Left cardiac atrium (tissue), 4 donors: Measurements from ENCODE around the gene SLC31A2. TPM values are rescaled to one million over a fixed set of nuclear protein-coding genes. Genes with fewer than 3 reads are reported as not detected.

Experiments
- ATAC-seq, 2 donors: fragments of 200-7000 bp; cut with Tn5 transposase; one replicate each; pipeline ENCODE4 v1.9.1; 2020; ENCODE audit warnings: mild to moderate bottlenecking in 2 of 2, moderate library complexity in 2 of 2
- DNase-seq: peaks from one replicate; pipeline ENCODE4 v3.0.0-alpha.2; 2020
- intact Hi-C, 2 donors: fragments of 100-400 bp; cut with DNase I; formaldehyde crosslinking; loops; one replicate each; pipeline versions ENCODE4 v1.14.1 to v1.15.1; 2022 to 2023
- total RNA-seq, 2 donors: library from RNA; stranded (reverse); fragmentation: NEBNext Ultra II Directional; extraction: Animal tissue kit (Norgen Biotek cat#: 25700); gene quantifications; one replicate each; pipeline ENCODE4 v1.2.1, GENCODE V29; 2021
- donor health status: DM: no; HTN: yes; CAD: no.
- donor health status: DM: no; HTN: yes; CAD: no; lungs with severe emphysema.
- donor health status: DM: yes; HTN: yes; CAD: no.
- donor health status: Dilated cardiomyopathy.

The SLC31A2 gene
- total RNA-seq, 2 donors from 2014 or later: 7.1 to 12.3 TPM

DNA sequence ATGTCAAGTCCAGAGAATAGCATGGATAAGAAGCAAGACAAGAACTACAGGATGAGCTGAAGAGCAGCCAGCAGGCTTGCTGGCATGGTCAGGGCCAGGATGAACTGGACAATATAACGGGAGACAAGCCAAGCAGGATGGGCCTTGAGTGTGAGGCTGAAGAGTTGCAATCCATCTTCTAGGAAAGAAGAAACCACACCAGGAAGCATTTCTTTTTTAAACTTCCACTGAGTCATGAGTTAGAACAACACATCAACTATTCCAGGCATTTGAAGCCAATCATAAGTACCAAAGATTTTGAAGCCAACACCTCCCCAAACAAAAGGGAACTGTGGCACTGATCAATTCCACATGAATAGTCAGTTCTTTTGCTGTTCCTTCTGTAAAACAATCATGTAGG lies 27.3 kb downstream of the SLC31A2 start:
- intact Hi-C loops: no loop called here
- DNase-seq (no peak), ATAC-seq (no peak)

DNA sequence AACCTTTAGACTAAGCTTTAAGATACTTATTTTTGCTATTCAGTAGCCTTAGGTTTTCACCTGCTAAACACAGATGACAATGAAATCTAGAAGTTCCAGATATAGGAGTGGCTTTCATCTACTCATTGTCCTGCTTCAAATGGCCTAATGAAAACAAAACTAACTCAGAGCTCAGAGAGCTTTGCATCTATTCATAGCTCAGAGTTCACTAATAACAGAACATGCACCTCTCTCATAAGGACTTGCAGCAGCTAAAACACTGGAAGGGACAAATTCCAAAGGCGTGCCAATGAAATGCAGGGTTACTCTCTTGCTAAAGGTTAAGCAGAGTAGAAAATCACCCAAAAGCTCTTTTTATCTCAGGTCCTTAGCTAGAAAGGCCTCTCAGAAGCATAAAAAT lies 29.0 kb downstream of the SLC31A2 start:
- intact Hi-C loops: no loop called here
- ATAC-seq (peak in 1 of 2 donors; percentile 78), DNase-seq (no peak)

DNA sequence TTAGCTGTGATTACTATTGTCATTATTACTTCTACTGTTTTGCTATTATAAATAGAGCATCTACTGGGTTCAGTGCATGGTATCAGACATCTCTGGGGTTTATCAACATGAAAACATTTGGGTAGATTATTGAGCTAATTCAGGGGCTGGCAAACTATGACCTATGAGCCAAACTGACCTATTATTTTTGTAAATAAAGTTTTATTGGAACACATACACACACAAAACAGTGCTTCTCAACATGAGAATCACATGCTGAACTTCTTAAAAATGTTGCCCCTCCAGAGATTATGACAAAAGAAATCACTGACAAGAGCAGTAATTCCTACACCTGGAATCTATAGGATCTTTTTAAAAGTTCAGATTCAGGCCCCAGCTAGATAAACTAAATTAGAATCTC lies 30.4 kb downstream of the SLC31A2 start:
- ATAC-seq: no peak
- intact Hi-C loops: no loop called here
- no peak for DNase-seq

DNA sequence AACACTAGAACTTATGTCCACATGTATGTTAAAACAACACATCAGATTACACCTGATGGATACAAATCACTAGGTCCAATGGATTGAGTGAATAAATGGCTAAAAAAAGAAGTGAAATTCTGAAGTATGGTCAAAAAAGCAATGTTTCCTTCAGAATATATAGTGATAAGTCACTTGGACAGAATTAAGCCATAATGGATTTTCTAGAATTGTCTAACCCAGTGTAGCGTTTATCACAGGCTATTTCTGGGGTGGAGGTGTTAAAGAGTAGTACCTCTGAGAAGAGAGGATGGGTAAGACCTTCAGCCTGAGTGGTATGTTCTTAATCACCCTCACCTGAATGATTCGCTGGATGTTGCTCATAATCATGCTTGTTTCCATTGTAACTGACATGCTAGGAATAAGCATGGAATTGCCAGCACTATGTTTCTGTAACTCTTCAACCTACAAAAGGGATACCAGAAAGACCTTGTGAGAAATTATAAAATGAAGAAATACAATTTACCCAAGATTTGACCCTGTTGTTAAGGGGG lies 33.2 kb downstream of the SLC31A2 start:
- DNase-seq: no peak
- ATAC-seq: no peak
- intact Hi-C loops: no loop called here

DNA sequence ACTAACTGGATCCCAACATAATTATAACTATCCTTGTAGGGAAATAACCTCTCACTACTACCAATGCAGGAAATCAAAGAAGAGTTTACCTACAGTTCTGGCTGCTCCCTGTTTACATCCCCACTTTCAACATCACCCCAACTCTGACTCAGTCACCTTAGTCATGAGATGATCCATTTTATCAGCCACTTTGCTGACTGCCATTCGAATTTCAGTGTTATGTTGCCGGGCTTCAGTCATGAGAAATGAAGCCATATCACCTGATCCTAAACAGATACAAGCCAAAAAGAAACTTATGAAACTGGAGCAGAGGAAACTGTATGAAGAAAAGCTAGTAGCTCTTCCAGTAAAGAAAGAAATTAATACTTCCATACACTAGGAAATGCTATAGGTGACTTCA lies 33.7 kb downstream of the SLC31A2 start:
- ATAC-seq: no peak
- DNase-seq: no peak
- intact Hi-C loops: no loop called here

DNA sequence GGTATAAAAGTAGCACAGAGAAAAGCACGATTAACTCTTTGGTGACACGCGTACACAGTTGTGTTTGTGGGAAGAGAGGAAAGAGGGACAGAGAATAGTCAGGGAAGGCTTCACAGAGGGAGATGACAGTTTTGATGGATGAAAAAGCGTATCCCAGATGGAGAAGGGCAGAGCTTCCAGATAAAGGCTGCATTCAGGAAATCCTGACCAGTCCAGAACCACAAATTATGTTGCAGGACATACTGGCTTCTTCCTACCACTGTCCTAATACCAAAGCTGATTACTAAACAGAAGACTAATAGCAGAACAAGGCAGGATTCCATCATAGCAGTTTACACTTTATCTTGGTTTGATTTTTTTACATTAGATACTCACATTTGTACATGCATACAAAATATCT lies 34.5 kb downstream of the SLC31A2 start:
- intact Hi-C loops: no loop called here
- DNase-seq (no peak), ATAC-seq (no peak)

DNA sequence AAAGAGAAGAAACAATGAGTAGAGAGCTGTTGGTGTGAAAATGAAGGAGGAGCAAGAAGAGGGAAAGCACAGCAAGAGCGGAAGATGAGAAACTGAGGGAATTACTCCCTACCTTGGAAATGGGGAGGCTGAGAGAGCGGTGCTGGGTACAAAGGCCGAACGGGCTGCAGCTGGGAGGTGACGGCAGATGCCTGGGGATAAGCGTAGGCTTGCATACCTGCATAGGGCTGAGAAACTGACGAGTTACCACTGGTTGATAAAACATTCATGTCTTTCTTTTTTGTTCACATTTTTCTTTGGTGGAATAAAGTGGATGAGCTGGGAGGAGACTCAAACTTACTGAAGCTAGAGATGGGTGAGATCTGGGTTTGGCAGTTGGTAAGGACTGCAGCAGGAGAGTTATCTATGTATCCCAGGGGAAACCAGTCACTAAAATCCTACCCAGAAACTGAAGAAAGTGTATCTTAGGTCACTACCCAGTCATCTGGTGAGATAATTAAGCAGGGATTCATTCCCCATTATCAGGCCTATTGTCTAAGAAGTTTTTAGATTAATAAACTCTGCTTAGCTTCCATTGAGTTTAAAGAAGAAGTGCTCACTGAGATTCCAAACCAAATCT lies 35.4 kb downstream of the SLC31A2 start:
- no peak for DNase-seq
- no peak for ATAC-seq
- intact Hi-C loops: no loop called here

DNA sequence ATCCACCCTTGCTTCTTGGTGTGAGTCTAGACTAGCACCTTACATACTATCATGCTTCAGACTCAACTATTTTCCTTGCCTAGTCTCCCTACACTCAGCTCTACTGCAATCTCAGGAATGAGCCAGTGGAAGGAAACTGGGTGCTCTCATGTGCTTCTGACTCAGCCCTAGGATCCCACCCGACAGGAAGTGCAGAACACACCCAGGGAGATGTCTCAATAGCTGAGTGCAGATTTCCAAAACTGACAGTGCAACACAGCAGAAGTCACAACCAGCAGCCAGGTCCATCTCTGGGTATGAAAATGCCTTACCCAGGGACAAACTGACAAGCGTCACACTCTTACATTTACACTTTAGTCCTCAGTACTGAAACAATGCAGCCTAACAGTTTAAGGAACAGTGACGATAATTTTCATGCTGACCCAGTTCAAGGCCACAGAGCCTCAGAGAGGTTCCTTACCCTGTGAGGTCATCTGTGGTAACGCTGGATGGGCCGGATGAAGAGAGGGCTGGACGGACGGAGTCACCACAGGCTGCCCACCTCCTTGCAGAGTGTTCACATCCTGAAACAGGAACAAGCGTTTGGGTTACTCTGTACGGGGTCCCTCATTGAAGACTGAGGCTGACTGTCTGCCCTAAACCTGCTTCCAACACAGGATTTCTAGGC lies 37.3 kb downstream of the SLC31A2 start:
- intact Hi-C loops: no loop called here
- ATAC-seq (peak; percentile 63 to 94), DNase-seq (peak; percentile 53)

DNA sequence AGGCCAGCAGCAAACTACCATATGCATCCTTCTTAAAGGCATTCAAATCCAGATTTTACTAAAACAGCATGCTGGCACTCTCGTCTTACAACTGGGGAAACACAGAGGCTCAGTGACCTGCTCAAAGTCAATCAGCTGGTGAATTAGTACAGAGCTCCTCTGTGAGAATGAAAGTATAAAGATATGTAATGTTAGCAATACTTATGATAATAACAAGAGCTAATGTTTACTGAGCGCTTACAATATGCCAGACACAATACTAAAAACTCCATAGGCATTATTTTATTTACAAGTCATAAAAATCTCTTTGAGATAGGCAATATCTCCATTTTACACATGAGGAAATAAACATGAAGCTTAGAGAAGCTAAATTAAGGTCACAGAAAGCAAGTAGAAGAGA lies 41.6 kb downstream of the SLC31A2 start:
- ATAC-seq (no peak), DNase-seq (no peak)
- intact Hi-C loops: no loop called here

DNA sequence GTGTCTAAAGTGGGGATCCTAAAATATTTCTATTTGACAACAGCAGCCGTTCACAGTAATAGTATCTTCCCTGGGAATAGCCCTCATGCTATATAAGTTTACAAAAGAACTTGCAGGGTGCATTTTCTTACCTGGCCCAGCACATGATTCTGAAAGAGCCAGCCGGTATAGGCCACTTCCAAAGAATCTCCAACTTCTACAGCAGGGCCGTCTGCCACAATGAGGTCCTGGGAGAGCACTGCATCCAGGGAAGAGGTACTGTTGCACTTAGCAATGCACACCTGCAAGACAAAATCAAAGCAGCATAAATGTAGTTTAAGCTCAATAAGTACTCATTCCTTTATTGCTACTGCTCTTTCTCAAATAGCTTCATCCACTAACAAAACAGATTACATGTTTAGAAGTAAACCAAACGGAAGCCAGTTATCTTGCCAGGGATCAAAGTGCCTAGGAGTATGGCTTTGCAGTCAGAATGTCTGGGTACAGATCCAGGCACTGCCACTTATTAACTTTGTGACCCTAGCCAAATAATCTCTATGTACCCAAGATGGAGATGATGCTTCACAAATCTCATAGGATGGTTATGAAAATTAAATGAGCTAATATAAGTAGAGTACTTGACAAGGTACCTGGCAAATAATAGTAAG lies 49.0 kb downstream of the SLC31A2 start:
- intact Hi-C loops: no loop called here
- no peak for ATAC-seq
- no peak for DNase-seq

DNA sequence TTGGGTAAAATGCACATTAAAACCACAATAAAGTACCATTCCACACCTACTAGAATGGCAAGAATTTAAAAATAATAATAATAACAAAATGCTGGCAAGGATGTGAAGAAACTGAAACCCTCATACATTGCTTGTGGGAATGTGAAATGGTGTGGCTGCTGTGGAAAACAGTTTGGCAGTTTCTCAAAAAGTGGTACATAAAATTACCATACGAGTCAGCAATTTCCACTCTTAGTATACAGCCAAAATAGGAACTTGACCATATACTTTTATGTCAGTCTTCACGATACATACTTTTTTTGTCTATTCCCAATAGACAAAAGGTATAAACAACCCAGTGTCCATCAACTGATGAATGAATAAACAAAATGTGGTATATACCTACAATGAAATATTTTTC lies 54.6 kb downstream of the SLC31A2 start:
- intact Hi-C loops: no loop called here
- no peak for ATAC-seq
- no peak for DNase-seq

DNA sequence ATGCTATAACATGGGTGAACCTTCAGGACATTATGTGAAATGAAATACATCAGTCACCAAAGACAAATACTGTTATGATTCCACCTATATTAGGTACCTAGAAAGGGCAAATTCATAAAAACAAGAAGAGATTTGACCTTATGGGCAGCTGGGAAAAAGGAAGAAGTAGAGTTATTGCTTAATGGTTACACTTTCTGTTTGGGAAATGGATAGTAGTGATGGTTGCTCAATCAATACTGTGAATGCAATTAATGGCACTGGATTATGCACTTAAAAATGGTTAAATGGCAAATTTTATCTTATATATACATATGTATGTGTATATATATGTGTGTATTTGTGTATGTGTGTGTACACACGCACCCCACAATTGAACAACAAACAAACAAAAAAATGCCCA lies 55.1 kb downstream of the SLC31A2 start:
- intact Hi-C loops: no loop called here
- DNase-seq (no peak), ATAC-seq (no peak)

DNA sequence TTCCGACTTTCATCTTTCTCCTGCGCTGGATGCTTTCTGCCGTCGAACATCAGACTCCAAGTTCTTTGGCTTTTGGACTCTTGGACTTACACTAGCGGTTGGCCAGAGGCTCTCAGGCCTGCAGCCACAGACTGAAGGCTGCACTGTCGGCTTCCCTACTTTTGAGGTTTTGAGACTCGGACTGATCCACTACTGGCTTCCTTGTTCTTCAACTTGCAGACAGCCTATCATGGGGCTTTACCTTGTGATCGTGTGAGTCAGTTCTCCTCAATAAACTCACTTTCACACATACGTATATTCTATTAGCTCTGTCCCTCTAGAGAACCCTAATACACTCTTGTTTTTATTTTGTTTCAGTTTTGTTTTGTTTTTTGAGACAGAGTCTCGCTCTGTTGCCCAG lies 60.0 kb downstream of the SLC31A2 start:
- DNase-seq: no peak
- intact Hi-C loops: no loop called here
- no peak for ATAC-seq

Other genes with a start within 250 kb of the SLC31A2 start
- gene ZNF883, start 138.8 kb upstream of the SLC31A2 start, total RNA-seq: 1 to 10 TPM; 2.8 to 6.0 TPM
- 1 to 10 TPM; 2.0 to 2.4 TPM for gene ZFP37, start 94.3 kb upstream of the SLC31A2 start, total RNA-seq
- gene FKBP15, start 70.3 kb downstream of the SLC31A2 start, total RNA-seq: 10 to 100 TPM; 19.5 to 20.4 TPM
- gene SLC31A1, start 70.5 kb downstream of the SLC31A2 start, total RNA-seq: 10 to 100 TPM; 13.8 to 23.4 TPM
- gene CDC26, start 124.6 kb downstream of the SLC31A2 start, total RNA-seq: 10 to 100 TPM; 33.3 to 33.8 TPM
- gene PRPF4, start 124.7 kb downstream of the SLC31A2 start, total RNA-seq: 10 to 100 TPM in 1 of 2 donors, 1 to 10 TPM in 1; 9.9 to 14.3 TPM
- gene RNF183, start 152.4 kb downstream of the SLC31A2 start, total RNA-seq: not detected
- 1 to 10 TPM; 4.9 to 5.7 TPM for gene WDR31, start 189.3 kb downstream of the SLC31A2 start, total RNA-seq
- gene BSPRY, start 198.5 kb downstream of the SLC31A2 start, total RNA-seq: 1 to 10 TPM in 1 of 2 donors, under 1 TPM in 1; 0.27 to 1.6 TPM
- 10 to 100 TPM in 1 of 2 donors, 1 to 10 TPM in 1; 8.7 to 18.8 TPM for gene HDHD3, start 226.0 kb downstream of the SLC31A2 start, total RNA-seq